ENCODE measurements around the gene H3-3A.

DNA sequence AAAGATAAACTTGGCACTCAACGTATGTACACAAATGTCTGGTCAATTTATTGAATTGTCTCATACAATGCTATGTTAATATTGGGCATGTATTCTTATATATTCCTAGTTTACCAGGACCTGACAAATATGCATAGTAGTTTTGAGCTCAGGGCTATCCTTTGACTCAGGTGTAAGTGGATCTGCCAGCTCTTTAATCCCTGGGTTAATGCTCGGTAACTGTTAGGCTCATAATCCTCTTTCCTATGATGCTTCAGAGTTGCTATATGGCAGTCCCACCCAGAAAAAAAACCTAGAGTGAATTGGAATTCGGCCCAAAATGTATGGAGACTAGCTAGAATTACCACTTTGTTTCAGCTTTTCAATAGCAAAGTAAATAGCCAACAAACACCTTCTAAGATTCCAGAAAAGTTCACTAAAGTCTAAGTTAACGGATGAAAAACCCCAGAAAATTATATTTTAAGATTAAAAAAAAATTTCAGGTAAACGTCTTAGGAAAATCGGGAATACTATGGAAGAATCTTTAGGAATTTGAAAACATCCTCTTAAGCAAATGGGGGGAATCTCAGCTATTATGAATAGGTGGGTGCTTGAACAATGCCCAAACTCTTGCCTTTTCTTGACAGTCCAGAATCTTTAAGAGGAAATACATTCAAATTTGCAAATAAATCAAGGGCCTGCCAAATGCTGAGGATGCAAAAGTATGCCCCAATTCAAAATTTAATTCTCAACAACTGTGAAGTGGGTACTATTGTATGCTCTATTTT is 10.9 kb downstream of the H3-3A start:
- TF ChIP-seq, protein P1, sequence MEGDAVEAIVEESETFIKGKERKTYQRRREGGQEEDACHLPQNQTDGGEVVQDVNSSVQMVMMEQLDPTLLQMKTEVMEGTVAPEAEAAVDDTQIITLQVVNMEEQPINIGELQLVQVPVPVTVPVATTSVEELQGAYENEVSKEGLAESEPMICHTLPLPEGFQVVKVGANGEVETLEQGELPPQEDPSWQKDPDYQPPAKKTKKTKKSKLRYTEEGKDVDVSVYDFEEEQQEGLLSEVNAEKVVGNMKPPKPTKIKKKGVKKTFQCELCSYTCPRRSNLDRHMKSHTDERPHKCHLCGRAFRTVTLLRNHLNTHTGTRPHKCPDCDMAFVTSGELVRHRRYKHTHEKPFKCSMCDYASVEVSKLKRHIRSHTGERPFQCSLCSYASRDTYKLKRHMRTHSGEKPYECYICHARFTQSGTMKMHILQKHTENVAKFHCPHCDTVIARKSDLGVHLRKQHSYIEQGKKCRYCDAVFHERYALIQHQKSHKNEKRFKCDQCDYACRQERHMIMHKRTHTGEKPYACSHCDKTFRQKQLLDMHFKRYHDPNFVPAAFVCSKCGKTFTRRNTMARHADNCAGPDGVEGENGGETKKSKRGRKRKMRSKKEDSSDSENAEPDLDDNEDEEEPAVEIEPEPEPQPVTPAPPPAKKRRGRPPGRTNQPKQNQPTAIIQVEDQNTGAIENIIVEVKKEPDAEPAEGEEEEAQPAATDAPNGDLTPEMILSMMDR (conservative IDR thresholded peaks at IDR 0.05) = no peak
- TF ChIP-seq ZFX (IDR thresholded peaks at IDR 0.05) = no peak

All from C4-2B (cell line).